Measurements from ENCODE around the gene RPE. TPM values are rescaled to one million over a fixed set of nuclear protein-coding genes. Genes with fewer than 3 reads are reported as not detected.

Gene RPE
- total RNA-seq, 1 experiment from 2014 or later = 77.4 TPM

Other genes with a start within 250 kb of the RPE start
- gene UNC80, start 230.8 kb upstream of the RPE start, total RNA-seq (2014; rRNA removed; shearing (Covaris generic); ENCODE audit: low replicate concordance) = 0.04 and 0.11 TPM in 2 replicates
- 11.3 and 26.1 TPM in 2 replicates for gene KANSL1L, start 168.8 kb downstream of the RPE start, total RNA-seq (2014; rRNA removed; shearing (Covaris generic); ENCODE audit: low replicate concordance)
- gene ACADL, start 222.8 kb downstream of the RPE start, total RNA-seq (2014; rRNA removed; shearing (Covaris generic); ENCODE audit: low replicate concordance) = not detected in 2 replicates

Data from Karpas-422 (cell line).